Neural progenitor cell (in vitro differentiated cells): ENCODE results near the gene ATP7B. TPM values are rescaled to one million over a fixed set of nuclear protein-coding genes. Genes with fewer than 3 reads are reported as not detected.

Experiments
- DNase-seq: peaks from one replicate; pipeline ENCODE4 v3.0.0-alpha.2; 2016; ENCODE audit warnings: low spot score
- H2AFZ ChIP-seq: fragments of 200-600 bp; sonication (generic); replicated peaks from 2 replicates; pipeline ENCODE4 v1.6.1; 2016; ENCODE audit warnings: antibody characterized with exemption
- H3F3A ChIP-seq: fragments of 200-600 bp; sonication (generic); 2 replicates; pipeline ENCODE4 v1.6.1; 2016; ENCODE audit warnings: antibody characterized with exemption, low read depth
- H3K27ac ChIP-seq: fragments of 200-600 bp; sonication (generic); 2 replicates; pipeline ENCODE4 v1.5.1; 2016; ENCODE audit warnings: mild to moderate bottlenecking
- H3K27me3 ChIP-seq: fragments of 200-600 bp; sonication (generic); 2 replicates; pipeline ENCODE4 v1.6.1; 2016; ENCODE audit warnings: mild to moderate bottlenecking, moderate library complexity
- H3K36me3 ChIP-seq: fragments of 200-600 bp; sonication (generic); 2 replicates; pipeline ENCODE4 v1.5.1; 2016
- H3K4me1 ChIP-seq: fragments of 200-600 bp; sonication (generic); 2 replicates; pipeline ENCODE4 v1.6.1; 2016; ENCODE audit warnings: mixed run types
- H3K4me2 ChIP-seq: fragments of 200-600 bp; sonication (generic); 2 replicates; pipeline ENCODE4 v1.6.1; 2016
- H3K4me3 ChIP-seq: fragments of 200-600 bp; sonication (generic); 2 replicates; pipeline ENCODE4 v1.5.1; 2016
- H3K79me2 ChIP-seq: fragments of 200-600 bp; sonication (generic); 2 replicates; pipeline ENCODE4 v1.6.1; 2016; ENCODE audit warnings: low read depth
- H3K9ac ChIP-seq: fragments of 200-600 bp; sonication (generic); 2 replicates; pipeline ENCODE4 v1.6.1; 2016
- H3K9me3 ChIP-seq: fragments of 200-600 bp; sonication (generic); 2 replicates; pipeline ENCODE4 v1.5.1; 2016; ENCODE audit warnings: low read depth
- H4K20me1 ChIP-seq: fragments of 200-600 bp; sonication (generic); 2 replicates; pipeline ENCODE4 v1.6.1; 2016; ENCODE audit warnings: low read depth
- H3K27ac Mint-ChIP-seq: 3 replicates; pipeline ENCODE4 v1.8.0; 2021; ENCODE audit warnings: mixed read lengths
- H3K27me3 Mint-ChIP-seq: 2 replicates; pipeline ENCODE4 v1.8.0; 2022; ENCODE audit warnings: low read depth, mild to moderate bottlenecking, inconsistent platforms, moderate library complexity, mixed read lengths; ENCODE audit not compliant: insufficient read depth
- H3K36me3 Mint-ChIP-seq: 3 replicates; pipeline ENCODE4 v1.8.0; 2021; ENCODE audit warnings: mixed read lengths
- H3K4me1 Mint-ChIP-seq: 3 replicates; pipeline ENCODE4 v1.8.0; 2021; ENCODE audit warnings: mixed read lengths
- H3K4me3 Mint-ChIP-seq: 3 replicates; pipeline ENCODE4 v1.8.0; 2021; ENCODE audit warnings: mild to moderate bottlenecking, moderate library complexity, mixed read lengths
- H3K9me3 Mint-ChIP-seq: 3 replicates; pipeline ENCODE4 v1.8.0; 2020; ENCODE audit warnings: mixed read lengths
- EZH2 ChIP-seq: fragments of 200-600 bp; sonication (generic); IDR thresholded peaks from 2 replicates; pipeline ENCODE4 v1.6.1; 2017; ENCODE audit warnings: antibody characterized with exemption, mild to moderate bottlenecking, moderate library complexity
- EZH2phosphoT487 ChIP-seq: fragments of 200-600 bp; sonication (generic); IDR thresholded peaks from 2 replicates; pipeline ENCODE4 v1.6.1; 2017; ENCODE audit warnings: antibody characterized with exemption
- total RNA-seq: library from RNA; depleted of rRNA; stranded (reverse); fragments of >200 nt; gene quantifications from 2 replicates; pipeline ENCODE4 v1.2.3, GENCODE V29; 2015; ENCODE audit warnings: low replicate concordance
- TF ChIP-seq, protein P1 (sequence below): fragments of 200-600 bp; sonication (generic); IDR thresholded peaks from 2 replicates; pipeline ENCODE4 v1.5.1; 2017; ENCODE audit warnings: antibody characterized with exemption, mild to moderate bottlenecking

ATP7B gene
- total RNA-seq, 1 donor from 2014 or later: 8.2 TPM

DNA sequence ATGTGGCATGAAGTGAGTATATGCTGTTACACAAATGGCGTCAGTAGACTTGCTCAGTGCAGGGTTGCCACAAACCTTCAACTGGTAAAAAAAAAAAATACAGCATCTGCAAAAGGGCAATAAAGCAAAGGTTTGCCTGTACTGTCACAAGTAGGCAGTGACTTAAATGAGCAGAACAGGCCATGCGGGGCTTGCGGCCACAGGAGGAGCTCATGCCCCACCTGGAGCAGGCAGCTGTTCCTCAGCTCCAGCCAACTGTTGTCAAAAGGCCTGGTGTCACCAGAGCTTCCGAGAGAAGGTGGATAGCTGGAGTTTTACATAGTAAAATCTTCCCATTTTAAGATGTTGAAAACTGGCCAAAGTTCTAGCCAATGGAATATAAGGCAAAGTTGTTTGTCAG, 7.7 kb downstream of the ATP7B start:
- Mint-ChIP-seq H3K27me3 (peaks cover under 1% of the 10 kb centered on the region), H3K27ac (no peak overlapping the region), H3K4me1 (peaks cover 29% of the 10 kb centered on the region), H3K4me3 (no peak overlapping the region), H3K36me3 (peaks cover 6% of the 10 kb centered on the region), H3K9me3 (no peaks in the 10 kb centered on the region)
- no peaks in the 10 kb centered on the region for H3F3A ChIP-seq
- H3K79me2 ChIP-seq: no peaks in the 10 kb centered on the region
- H3K4me1 ChIP-seq: peaks cover 8% of the 10 kb centered on the region
- no peak overlapping the region for H3K9ac ChIP-seq
- DNase-seq: no peak
- no peaks in the 10 kb centered on the region for H3K36me3 ChIP-seq
- no peaks in the 10 kb centered on the region for H3K27me3 ChIP-seq
- no peak overlapping the region for H3K4me3 ChIP-seq
- H3K9me3 ChIP-seq: no peaks in the 10 kb centered on the region
- no peak overlapping the region for H3K4me2 ChIP-seq
- H4K20me1 ChIP-seq: no peaks in the 10 kb centered on the region
- no peak overlapping the region for H3K27ac ChIP-seq
- TF ChIP-seq EZH2phosphoT487: no peak
- no peak for TF ChIP-seq EZH2
- TF ChIP-seq, protein P1, sequence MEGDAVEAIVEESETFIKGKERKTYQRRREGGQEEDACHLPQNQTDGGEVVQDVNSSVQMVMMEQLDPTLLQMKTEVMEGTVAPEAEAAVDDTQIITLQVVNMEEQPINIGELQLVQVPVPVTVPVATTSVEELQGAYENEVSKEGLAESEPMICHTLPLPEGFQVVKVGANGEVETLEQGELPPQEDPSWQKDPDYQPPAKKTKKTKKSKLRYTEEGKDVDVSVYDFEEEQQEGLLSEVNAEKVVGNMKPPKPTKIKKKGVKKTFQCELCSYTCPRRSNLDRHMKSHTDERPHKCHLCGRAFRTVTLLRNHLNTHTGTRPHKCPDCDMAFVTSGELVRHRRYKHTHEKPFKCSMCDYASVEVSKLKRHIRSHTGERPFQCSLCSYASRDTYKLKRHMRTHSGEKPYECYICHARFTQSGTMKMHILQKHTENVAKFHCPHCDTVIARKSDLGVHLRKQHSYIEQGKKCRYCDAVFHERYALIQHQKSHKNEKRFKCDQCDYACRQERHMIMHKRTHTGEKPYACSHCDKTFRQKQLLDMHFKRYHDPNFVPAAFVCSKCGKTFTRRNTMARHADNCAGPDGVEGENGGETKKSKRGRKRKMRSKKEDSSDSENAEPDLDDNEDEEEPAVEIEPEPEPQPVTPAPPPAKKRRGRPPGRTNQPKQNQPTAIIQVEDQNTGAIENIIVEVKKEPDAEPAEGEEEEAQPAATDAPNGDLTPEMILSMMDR: no peak
- H2AFZ ChIP-seq: no peak overlapping the region

- Histone ChIP-seq H3K4me2 (no peak overlapping the region), H3K27ac (no peak overlapping the region), H3F3A (no peaks in the 10 kb centered on the region), H2AFZ (no peak overlapping the region), H4K20me1 (peaks cover 7% of the 10 kb centered on the region), H3K4me1 (peaks cover 20% of the 10 kb centered on the region), H3K79me2 (no peaks in the 10 kb centered on the region), H3K36me3 (no peaks in the 10 kb centered on the region), H3K4me3 (no peak overlapping the region), H3K9ac (no peak overlapping the region), H3K9me3 (no peaks in the 10 kb centered on the region), H3K27me3 (no peaks in the 10 kb centered on the region)
- no peak for DNase-seq
- Mint-ChIP-seq H3K36me3 (peaks cover 3% of the 10 kb centered on the region), H3K4me1 (peaks cover 37% of the 10 kb centered on the region), H3K27me3 (no peaks in the 10 kb centered on the region), H3K4me3 (no peak overlapping the region), H3K9me3 (no peaks in the 10 kb centered on the region), H3K27ac (no peak overlapping the region)
- TF ChIP-seq, protein P1: no peak
- TF ChIP-seq EZH2 (no peak), EZH2phosphoT487 (no peak)
Measured at GRCh38 chr13:52002361-52002760, 8.9 kb downstream of the ATP7B start.

DNA sequence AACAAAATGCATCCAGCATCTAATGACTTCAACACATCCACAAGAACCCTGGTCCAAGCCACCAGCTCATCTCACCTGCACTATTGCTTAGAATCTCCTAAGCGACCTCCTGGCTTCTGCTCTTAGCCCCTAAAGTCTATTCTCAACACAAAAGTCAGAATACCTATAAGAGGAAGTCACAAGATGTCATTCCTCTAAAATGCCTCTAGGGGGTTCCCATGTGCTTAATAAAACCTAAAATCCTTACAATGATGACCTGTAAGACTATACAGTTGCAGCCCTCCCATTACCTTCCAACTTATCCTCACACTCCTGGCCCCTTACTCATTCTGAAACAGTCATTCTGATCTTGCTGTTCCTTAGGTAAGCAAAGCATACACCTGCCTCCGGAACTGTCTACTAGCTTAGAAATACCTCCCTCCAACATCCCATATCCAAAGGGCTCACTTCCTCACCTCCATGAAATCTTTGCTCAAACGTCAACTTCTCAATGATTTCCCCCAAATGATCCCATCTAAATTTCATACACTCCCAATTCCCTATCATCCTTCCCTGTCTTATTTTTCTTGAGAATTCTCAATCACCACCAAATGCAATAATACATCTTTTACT, 10.0 kb downstream of the ATP7B start:
- Histone ChIP-seq H4K20me1 (peaks cover 7% of the 10 kb centered on the region), H3K27me3 (no peaks in the 10 kb centered on the region), H3K79me2 (no peaks in the 10 kb centered on the region), H3K4me1 (peaks cover 23% of the 10 kb centered on the region), H3K9ac (no peak overlapping the region), H3F3A (no peaks in the 10 kb centered on the region), H3K27ac (no peak overlapping the region), H3K36me3 (no peaks in the 10 kb centered on the region), H3K4me2 (no peak overlapping the region), H2AFZ (no peak overlapping the region), H3K4me3 (no peak overlapping the region), H3K9me3 (no peaks in the 10 kb centered on the region)
- Mint-ChIP-seq H3K4me1 (peaks cover 42% of the 10 kb centered on the region), H3K36me3 (peaks cover 2% of the 10 kb centered on the region), H3K27ac (no peak overlapping the region), H3K27me3 (no peaks in the 10 kb centered on the region), H3K9me3 (no peaks in the 10 kb centered on the region), H3K4me3 (no peak overlapping the region)
- TF ChIP-seq, protein P1: peak; percentile 63
- TF ChIP-seq EZH2phosphoT487 (no peak), EZH2 (no peak)
- DNase-seq: peak; percentile 46
